Stimulated activated CD8-positive, alpha-beta memory T cell treated with anti-CD3 and anti-CD28 coated beads, Interleukin-15, amount 100 ng/mL, for 1 hour (primary cell): ENCODE results near the gene RIPK1.

Experiments
- DNase-seq: peaks from one replicate; pipeline ENCODE4 v3.0.0-alpha.2; 2020; ENCODE audit warnings: low read depth

RIPK1 gene

GRCh38 chr6:3163248-3163594, 94.9 kb downstream of the RIPK1 start:
- no peak for DNase-seq

GRCh38 chr6:3164388-3164787, 96.1 kb downstream of the RIPK1 start:
- no peak for DNase-seq
